Measurements from ENCODE around the gene RINT1.
"Not testable (repeated sequence)": the region's sequence is repeated elsewhere in the genome, so short reads cannot be mapped to it uniquely, and the experiment has no call there.

RINT1 gene

DNA sequence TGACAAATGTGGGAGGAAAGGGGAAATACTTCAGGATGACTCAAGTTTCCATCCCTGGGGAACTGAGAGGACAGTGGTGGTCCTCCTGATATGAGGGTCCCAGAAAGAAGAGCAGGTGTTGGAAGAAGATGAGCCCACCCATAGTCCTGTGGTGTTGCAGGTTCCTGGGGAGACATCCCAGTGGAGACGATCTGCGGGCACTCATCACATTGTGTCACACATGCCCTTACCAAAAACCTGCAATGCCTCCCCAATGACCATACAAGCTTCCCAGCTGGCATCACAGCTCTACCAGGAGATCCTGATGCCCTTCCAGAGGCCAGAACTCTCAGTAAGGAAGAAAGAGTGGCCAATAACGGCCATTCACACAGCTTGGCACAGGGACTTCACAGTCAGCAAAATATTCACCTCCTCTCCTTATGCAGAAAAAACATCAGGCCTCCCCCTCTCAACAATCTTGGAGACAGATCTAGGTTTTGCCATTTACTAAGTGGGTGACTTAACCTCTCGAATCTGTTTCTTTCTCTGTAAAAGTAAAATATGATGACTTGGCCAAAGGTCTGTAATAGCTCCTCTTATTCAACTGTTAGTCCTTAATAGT is 19.0 kb upstream of the RINT1 start:
- Histone ChIP-seq H3K27me3 (ENCODE audit: insufficient read depth, poor library complexity, severe bottlenecking) (no peaks in the 10 kb centered on the region), H3K27ac (replicated peaks) (no peak overlapping the region), H3K4me3 (replicated peaks; ENCODE audit: insufficient read depth, low read length) (no peak overlapping the region)
- TF ChIP-seq, protein P1, sequence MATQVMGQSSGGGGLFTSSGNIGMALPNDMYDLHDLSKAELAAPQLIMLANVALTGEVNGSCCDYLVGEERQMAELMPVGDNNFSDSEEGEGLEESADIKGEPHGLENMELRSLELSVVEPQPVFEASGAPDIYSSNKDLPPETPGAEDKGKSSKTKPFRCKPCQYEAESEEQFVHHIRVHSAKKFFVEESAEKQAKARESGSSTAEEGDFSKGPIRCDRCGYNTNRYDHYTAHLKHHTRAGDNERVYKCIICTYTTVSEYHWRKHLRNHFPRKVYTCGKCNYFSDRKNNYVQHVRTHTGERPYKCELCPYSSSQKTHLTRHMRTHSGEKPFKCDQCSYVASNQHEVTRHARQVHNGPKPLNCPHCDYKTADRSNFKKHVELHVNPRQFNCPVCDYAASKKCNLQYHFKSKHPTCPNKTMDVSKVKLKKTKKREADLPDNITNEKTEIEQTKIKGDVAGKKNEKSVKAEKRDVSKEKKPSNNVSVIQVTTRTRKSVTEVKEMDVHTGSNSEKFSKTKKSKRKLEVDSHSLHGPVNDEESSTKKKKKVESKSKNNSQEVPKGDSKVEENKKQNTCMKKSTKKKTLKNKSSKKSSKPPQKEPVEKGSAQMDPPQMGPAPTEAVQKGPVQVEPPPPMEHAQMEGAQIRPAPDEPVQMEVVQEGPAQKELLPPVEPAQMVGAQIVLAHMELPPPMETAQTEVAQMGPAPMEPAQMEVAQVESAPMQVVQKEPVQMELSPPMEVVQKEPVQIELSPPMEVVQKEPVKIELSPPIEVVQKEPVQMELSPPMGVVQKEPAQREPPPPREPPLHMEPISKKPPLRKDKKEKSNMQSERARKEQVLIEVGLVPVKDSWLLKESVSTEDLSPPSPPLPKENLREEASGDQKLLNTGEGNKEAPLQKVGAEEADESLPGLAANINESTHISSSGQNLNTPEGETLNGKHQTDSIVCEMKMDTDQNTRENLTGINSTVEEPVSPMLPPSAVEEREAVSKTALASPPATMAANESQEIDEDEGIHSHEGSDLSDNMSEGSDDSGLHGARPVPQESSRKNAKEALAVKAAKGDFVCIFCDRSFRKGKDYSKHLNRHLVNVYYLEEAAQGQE (IDR thresholded peaks at IDR 0.05; ENCODE audit: insufficient replicate concordance, low read depth): no peak
- no peak for TF ChIP-seq SPI1 (IDR thresholded peaks at IDR 0.05; ENCODE audit: borderline replicate concordance, low read depth)
- DNase-seq (ENCODE audit: low read depth in 1 of 2, low spot score in 1 of 2): no peak

DNA sequence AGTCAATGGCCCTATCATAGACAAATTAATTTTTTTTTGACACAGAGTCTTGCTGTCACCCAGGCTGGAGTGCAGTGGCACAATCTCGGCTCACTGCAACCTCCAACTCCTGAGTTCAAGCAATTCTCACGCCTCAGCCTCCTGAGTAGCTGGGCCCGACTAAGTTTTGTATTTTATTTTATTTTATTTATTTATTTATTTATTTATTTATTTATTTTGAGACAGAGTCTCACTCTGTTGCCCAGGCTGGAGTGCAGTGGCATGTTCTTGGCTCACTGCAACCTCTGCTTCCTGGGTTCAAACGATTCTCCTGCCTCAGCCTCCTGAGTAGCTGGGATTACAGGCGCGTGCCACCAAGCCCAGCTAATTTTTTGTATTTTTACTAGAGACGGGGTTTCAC is 16.4 kb upstream of the RINT1 start:
- not testable (repeated sequence) for DNase-seq (ENCODE audit: low read depth in 1 of 2, low spot score in 1 of 2); H3K4me3 ChIP-seq (replicated peaks; ENCODE audit: insufficient read depth, low read length); H3K27ac ChIP-seq (replicated peaks); H3K27me3 ChIP-seq (ENCODE audit: insufficient read depth, poor library complexity, severe bottlenecking)

DNA sequence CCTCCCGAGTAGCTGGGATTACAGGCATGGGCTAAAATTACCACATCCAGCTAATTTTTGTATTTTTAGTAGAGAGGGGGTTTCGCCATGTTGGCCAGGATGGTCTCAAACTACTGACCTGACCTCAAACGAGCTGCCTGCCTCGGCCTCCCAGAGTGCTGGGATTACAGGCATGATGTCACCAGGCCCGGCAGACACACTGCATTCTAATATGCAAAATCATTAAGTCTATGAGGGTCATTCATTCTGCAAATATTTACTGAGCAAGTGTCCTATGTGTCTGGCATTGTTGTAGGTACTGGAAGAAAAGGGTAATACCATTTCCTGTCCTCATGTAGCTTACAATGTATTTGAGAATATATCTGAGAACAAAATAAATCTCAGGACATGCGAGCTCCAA is 12.6 kb upstream of the RINT1 start:
- TF ChIP-seq, protein P2, sequence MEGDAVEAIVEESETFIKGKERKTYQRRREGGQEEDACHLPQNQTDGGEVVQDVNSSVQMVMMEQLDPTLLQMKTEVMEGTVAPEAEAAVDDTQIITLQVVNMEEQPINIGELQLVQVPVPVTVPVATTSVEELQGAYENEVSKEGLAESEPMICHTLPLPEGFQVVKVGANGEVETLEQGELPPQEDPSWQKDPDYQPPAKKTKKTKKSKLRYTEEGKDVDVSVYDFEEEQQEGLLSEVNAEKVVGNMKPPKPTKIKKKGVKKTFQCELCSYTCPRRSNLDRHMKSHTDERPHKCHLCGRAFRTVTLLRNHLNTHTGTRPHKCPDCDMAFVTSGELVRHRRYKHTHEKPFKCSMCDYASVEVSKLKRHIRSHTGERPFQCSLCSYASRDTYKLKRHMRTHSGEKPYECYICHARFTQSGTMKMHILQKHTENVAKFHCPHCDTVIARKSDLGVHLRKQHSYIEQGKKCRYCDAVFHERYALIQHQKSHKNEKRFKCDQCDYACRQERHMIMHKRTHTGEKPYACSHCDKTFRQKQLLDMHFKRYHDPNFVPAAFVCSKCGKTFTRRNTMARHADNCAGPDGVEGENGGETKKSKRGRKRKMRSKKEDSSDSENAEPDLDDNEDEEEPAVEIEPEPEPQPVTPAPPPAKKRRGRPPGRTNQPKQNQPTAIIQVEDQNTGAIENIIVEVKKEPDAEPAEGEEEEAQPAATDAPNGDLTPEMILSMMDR (IDR thresholded peaks at IDR 0.05; ENCODE audit: insufficient read depth, low read length): no peak
- TF ChIP-seq GABPA (IDR thresholded peaks at IDR 0.05; ENCODE audit: low read depth): no peak
- TF ChIP-seq, protein P1 (IDR thresholded peaks at IDR 0.05; ENCODE audit: insufficient replicate concordance, low read depth): no peak
- TF ChIP-seq SPI1 (IDR thresholded peaks at IDR 0.05; ENCODE audit: borderline replicate concordance, low read depth): no peak
- TF ChIP-seq POLR2AphosphoS5 (IDR thresholded peaks at IDR 0.05; ENCODE audit: low read depth): no peak
- no peak overlapping the region for H3K27ac ChIP-seq (replicated peaks)
- no peaks in the 10 kb centered on the region for H3K27me3 ChIP-seq (ENCODE audit: insufficient read depth, poor library complexity, severe bottlenecking)
- no peak for DNase-seq (ENCODE audit: low read depth in 1 of 2, low spot score in 1 of 2)
- H3K4me3 ChIP-seq (replicated peaks; ENCODE audit: insufficient read depth, low read length): no peak overlapping the region

DNA sequence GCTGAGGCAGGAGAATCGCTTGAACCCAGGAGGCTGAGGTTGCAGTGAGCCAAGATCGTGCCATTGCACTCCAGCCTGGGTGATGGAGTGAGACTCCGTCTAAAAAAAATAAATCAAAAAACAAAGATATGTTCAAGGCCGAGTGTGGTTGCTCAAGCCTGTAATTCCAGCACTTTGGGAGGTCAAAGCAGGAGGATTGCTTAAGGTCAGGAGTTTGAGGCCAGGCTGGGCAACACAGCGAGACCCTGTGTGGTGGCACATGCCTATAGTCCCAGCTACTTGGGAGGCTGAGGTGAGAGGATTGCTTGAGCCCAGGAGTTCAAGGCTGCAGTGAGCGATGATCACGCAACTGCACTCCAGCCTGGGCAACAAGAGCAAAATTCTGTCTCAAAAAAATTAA is 11.4 kb upstream of the RINT1 start:
- H3K4me3 ChIP-seq (replicated peaks; ENCODE audit: insufficient read depth, low read length): peak overlapping the region; percentile 70

DNA sequence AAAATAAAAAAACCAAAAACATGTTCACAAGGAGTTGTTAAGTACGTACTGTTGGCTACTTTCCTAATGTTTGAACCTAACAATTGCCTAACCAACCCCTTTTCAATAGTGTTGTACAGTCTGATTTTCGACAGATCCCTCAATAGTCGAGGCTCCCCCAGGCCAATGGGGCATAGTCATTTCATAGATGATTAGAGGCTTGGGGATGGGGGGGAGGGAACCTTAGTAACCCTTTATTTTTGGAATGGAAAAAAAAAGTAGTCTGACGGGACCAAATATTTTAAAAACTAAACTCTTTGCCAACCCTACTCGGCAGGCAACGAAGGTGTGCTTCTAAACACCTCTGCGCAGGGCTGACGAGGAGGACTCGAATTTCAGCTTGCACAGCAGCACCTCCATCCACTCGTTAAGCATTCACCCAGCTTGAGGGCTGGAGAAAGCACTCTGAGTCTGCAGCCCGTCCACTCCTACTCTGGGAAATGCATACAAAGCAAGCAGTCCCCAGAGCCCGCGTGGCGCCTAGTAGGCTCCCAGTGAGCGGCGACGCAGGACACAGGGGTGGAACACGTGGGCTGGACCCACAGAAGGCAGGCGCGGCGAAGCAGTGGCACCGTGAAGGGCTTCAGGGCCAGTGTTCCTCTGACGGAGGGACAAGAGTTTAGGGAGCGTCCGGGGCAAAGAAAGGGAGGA is 10.8 kb upstream of the RINT1 start:
- peak overlapping the region; percentile 75 for H3K27ac ChIP-seq (replicated peaks)

More for the DNA sequence above, 11.4 kb upstream of the RINT1 start:
- not testable (repeated sequence) for H3K27me3 ChIP-seq (ENCODE audit: insufficient read depth, poor library complexity, severe bottlenecking); DNase-seq (ENCODE audit: low read depth in 1 of 2, low spot score in 1 of 2)
- H3K27ac ChIP-seq (replicated peaks): peak overlapping the region; percentile 75

More for the DNA sequence above, 10.8 kb upstream of the RINT1 start:
- H3K4me3 ChIP-seq (replicated peaks; ENCODE audit: insufficient read depth, low read length): peak overlapping the region; percentile 70
- H3K27me3 ChIP-seq (ENCODE audit: insufficient read depth, poor library complexity, severe bottlenecking): no peaks in the 10 kb centered on the region
- DNase-seq (ENCODE audit: low read depth in 1 of 2, low spot score in 1 of 2): peak; percentile 51 to 66
- TF ChIP-seq, protein P2 (IDR thresholded peaks at IDR 0.05; ENCODE audit: insufficient read depth, low read length): no peak
- TF ChIP-seq GABPA (IDR thresholded peaks at IDR 0.05; ENCODE audit: low read depth): no peak
- peak; percentile 20; the same call in 1 of the 2 replicates for TF ChIP-seq POLR2AphosphoS5 (IDR thresholded peaks at IDR 0.05; ENCODE audit: low read depth)
- no peak for TF ChIP-seq SPI1 (IDR thresholded peaks at IDR 0.05; ENCODE audit: borderline replicate concordance, low read depth)
- TF ChIP-seq, protein P1 (IDR thresholded peaks at IDR 0.05; ENCODE audit: insufficient replicate concordance, low read depth): no peak

Measured in HL-60 (cell line).